OCI-M2 (cell line): ENCODE results near the gene SLC26A9.

Source experiments
- DNase-seq: peaks from one replicate; lab custom pipeline; 2025; ENCODE audit not compliant: unreplicated experiment; lab: John Stamatoyannopoulos, UW

Gene SLC26A9

DNA sequence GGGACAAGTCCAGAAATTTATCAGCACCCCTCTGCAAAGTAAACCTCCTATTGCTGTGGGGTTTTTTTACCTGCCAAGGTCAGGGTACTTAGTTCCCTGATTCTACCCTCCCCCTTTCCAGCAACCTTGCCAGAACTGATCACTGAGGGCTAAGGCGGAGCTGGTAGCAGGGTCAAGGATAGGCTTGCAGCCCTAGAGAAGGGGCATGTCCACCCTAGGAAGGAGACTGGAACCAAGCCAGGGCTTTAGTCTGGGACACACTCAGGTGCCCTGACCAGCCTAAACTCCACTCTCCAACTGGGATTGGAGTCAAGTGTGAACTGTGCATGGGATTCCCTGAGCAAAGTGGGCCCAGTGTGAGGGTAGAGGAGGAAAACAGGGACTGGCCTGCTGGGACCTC lies 6.5 kb upstream of the SLC26A9 start:
- DNase-seq, result no peak

DNA sequence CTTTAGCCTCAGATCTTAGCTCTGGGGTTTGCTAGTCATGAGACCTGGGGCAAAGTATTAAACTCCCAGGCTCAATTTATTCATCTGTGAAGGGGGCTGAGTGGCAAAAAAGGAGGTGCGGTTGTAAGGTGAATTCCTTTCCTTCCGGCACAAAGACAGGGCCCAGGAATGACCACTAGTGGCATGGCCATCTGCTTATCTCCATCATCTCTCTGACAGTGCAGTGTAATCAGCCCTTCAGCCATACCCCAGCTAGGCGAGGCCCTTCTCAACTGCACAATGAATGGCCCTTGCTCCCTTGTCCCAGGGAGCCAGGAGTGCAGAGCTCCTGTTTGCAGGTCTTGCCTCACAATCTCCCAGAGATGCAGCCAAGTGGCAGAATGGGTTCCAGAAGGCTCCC lies 5.6 kb upstream of the SLC26A9 start:
- DNase-seq, result no peak

DNA sequence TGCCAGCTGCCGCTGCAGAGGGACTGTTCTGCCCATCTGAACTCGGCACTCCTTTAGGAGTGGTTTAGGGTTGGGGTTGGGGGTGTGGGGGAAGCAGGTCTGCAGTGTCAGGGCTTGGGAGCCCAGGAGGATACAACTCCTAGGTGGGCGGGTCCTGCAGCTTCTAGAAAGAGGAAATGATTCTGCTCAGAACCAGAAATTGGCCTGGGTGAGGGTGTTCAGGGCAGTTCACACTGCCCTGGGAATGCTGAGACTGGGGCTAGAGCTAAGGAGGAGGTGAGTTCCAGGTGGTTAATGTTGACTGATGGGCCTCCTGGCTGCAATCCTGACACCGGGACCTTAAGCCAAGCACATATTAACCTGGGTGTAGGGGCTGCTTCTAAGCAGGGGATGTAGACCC lies 4.8 kb upstream of the SLC26A9 start:
- DNase-seq, result no peak

DNA sequence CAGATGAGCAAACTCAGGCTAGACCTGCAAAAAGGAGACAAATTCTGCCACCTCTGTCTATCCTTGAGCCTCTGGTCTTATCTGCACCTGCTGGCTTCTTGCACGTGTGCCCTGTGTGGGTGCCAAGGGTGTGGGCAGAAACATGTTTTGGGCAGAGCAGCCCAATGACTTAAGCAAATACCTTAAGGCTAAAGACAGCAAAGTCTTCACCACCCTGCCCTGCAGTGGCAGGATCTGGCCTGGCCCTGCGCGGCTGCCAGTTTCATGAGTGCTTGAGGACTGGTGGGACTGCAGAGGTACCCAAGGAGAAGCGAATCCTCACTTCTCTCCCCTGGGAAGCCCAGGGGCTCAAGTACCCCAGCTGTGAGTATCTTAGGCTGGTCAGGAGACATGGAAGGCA lies 3.8 kb upstream of the SLC26A9 start:
- DNase-seq, result no peak

DNA sequence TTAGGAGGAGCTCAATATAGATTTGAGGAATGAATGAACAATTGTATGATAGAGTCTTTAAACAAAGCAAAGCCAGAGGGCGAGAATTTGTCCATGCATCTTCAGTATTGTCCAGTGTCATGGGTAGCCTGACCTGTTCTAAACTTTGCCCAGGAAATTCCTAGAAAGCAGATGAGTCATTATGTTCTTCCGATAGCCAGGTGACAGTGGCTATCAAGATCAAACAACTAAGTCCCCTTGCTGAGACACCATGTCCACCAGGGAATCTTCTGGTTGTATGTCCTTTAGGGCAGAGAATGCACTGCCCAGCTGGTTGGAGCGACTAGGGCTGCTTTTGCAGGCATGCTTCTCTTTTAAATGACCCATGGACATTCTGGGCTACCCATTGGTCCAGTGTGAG lies 1.8 kb upstream of the SLC26A9 start:
- no peak for DNase-seq

DNA sequence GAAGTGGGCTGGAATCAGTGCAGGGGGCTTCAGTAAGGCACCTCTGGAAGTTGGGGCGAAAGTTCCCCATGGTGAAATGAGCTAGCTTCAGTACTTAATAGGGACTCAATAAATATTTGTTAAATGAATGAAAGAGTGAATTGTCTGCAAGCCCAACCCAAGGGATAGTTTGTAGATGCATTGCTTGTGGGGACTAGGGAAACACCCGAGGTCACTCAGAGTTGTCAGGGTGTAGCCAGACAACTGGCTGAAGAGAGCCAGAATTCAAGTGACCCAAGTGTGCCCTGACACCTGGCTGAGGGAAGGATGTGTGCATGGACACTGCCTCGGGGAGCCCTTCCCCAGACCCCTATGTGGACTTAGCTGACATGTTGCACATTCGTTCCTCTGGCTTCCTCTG lies 1.3 kb upstream of the SLC26A9 start:
- no peak for DNase-seq

DNA sequence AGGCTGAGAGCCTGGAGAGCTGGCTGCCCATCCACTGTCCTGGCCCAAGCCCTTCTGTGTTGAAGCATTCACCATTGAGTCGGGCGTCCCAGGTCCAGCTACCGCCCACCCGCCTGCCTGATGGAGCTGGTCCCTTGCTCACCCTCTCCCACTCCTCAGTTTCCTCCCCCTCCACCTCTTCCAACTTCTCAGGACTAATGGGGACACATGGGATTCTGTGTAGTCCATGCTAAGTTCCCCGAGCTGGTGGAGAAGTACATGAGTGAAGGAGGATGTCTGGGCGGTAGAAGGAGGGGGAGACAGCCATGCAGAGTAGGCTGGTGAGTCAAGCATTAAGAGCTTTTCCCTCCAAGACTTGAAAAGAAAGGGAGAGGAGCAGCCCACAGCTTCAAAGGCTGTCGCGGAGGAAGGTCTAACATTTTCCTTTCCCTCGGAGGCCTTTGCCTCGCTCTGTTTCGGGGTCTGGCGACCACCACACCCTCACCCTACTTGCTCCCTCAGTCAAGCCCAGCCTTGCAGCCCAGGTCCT lies 561 bp downstream of the SLC26A9 start:
- no peak for DNase-seq

DNA sequence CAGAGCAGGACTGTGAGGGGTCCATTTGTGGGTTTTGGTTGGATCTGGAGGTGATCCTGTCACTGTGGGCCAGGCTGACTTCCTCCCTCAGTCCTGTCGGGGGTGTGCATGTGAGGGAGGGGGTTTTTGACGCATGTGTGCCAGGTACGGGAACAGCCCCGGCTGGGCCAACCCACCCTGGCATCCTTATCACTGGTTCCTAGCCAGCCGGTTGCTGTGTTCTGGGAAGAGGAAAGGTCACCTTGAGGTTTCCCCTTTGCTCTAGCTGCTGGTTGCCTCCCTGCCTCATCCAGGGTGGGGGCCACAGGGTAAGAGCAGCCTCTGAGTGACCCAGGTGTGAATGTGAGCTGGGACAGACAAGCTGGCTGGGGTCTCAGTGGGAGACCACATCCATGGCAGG lies 2.5 kb downstream of the SLC26A9 start:
- DNase-seq, result no peak

DNA sequence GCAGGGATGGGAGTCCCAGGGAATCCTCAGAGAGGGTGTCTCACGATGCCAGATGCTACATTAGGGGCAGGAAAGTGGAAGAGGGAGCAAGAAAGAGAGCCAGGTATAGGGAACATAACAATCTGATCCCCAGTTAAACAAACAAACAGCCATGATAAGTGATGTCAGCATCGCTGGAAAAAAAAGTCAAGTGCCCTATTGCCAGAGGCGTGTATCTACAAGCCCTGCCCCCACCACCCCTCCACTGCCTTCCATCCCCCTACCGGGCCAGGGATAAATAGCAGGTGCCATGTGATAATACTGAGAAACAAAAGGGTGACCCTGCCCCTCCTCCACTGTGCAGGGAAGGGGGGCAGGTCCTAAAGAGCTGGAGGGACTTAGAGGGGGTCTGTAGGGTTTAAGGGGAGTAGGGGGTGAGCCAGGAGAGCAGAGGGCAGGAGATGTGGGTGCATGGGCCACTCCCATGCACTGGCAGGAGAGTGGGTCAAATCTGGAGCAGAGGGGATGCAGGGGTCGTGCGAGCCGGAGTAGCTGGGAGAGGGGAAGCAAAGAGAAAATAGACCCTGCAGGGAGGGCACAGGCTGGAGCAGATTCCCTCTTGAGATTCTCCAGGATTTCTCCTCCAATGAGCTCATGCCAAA lies 3.4 kb downstream of the SLC26A9 start:
- DNase-seq, result no peak

DNA sequence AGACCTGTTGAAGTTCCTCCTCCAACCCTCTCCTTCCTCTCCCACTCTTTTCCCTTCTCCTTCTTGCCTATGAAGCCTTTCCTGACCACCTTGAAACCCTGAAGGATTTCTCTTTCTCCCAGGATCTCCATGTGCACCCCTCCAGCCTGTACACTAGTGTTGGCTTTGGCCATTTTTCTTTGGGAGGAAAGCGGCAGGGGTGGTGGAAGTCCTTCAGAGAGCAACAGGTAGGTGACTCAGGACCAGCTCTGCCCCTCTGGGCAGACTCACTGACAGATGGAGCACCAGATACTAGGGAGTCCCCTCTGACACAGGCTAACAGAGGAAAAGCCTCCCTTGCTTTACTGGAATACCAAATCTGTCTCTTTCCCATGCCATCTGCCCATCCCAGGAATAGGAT lies 4.6 kb downstream of the SLC26A9 start:
- DNase-seq, result no peak

DNA sequence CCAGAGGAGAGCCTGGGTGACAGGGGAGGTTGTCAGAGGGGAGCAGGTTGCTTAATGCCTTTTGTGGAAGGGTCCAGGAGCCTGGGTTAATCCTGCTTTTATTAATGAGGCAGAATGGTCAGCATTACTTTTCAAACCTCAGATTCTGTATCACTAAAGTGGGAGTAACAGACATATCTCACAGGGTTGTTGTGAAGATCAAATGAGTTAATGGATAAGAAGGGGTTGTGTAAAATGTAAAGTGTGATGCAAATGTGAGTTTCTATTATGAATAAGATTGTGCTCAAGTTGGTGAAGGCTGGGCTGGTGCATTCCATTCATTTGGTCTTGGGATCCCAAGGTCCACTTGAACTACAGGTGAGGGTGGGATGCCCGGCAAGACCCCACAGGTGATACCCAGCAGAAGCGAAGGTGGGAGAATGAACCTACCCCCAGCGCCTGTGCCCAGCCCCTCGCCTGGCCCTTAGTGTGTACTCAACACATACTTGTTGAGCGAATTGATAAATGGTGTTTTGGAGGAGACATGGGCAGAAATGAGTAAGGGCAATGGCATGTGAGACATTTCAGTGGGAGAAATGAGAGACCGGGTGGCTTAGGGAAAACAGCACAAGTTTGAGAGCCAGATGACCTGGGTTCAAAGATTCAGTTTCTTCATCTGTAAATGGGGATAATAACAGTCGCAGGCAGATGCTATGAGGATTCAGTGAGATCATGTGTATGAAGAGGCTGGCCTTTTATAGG lies 6.2 kb downstream of the SLC26A9 start:
- DNase-seq, result no peak

DNA sequence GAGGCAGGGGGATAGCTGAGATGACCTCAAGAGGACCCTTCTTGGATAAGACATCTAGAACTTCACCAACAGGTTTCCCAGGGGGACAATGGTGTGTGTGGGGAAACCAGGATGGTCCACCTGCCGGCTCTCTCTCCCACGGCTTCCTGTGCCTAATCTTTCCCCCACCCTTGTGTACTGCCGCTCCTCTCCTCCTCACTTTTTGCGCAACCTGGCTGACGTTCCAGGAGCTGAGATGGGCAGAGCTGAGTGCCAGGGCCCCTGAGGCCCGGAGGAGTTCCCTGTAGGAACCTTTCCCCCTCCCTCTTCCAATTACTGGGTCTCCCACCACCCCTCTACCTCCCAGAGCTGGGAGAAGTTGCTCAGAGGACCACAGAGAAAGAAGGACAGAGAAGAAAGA lies 6.9 kb downstream of the SLC26A9 start:
- no peak for DNase-seq

DNA sequence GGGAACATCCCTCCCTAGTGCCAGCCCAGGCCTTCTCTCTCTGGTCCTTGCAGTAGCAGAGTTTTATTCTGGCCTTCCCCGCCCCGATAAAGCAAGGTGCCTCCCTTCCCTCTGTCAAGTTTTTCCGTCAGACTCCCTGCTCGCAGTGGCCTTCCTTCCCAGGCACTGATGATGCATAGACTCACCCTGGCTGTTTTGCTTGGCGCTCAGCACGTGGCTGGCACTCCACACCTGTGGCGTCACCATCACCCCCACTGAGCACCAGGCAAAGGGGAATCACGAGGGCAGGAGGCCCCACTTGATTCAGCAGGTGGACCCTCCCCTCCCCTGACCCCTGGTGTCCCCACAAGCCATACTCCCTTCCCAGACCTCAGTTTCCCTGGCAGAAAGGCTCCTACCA lies 7.4 kb downstream of the SLC26A9 start:
- DNase-seq, result no peak

DNA sequence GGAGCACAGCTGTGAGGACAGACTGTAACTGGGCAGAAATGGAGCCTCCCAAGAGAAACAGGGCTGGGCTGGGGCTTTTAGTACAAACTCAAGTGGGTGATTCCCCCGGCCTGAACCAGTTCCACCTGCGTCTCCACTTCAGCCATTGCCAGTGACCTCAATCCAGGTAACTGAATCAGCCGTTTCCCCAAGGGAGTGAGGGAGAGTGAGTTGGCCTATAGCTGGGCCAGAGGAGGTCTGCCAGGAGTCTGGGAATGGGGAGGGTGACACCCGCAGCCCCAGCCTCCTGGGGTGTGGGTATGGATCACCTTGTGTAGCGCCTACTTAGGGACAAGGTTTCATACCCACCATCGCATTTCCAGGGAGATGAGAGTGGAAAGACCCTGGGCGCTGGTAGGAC lies 8.5 kb downstream of the SLC26A9 start:
- DNase-seq, result no peak

DNA sequence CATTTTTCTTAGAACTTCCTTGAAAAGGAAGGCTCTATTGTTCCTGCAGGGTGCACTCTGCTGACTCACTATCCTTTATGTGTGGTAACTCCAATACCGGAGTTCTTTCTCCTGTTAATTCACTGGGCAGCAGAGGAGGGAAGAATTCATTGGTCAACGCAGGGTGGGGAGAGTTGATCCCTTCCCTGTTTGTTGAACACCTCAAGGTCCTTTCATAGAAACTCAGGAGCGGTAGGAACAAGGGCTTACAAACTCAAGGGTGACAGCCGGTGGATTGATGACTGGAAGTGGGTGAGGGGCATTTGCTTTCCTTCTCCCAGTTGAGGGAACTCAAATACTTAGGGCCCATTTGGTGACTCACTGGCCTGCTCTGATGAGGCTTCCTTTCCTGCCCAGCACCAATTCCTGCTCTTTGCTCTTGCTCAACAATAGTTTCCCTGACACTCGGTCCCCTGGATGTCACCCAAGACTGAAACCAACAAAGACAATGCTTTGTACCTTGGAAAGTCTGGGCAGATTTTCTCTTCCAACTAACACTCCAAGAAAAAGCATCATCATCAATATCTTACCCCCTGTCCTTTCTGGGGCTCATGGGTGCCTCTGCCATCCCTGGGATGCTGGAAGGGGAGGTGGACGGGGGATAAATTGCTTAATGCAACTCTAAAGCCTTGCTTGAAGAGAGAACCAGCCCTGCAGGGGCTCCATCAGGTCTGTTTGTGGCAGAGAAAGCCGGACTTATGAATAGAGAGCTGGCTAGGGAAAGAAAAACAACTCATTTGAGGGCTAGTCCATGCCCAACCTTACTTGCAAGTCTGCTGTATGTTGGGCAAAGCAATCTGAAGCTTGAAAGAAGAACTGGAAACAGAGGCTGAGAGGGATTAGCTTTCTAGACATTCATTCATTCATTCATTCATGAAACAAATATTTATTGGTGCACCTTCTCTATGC lies 9.3 kb downstream of the SLC26A9 start:
- no peak for DNase-seq

DNA sequence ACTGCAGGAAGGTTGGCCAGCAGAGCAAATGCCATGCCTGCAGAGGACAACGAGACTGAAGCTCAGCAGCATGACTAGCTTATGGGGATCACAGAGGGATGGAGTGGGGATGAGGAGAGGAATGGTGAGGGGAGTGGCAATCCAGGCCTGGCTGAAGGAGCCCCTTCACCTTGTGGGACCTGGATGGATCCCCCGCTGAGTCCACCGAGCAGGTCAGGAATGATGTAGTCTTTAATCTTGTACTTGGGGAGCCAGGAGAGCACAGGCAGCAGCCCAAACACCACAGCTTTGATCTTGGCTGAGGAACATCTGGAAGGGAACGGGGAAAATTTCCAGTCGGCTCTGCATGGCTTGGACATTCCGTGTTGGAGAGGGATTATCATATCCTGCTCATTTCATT lies 10.5 kb downstream of the SLC26A9 start:
- no peak for DNase-seq

DNA sequence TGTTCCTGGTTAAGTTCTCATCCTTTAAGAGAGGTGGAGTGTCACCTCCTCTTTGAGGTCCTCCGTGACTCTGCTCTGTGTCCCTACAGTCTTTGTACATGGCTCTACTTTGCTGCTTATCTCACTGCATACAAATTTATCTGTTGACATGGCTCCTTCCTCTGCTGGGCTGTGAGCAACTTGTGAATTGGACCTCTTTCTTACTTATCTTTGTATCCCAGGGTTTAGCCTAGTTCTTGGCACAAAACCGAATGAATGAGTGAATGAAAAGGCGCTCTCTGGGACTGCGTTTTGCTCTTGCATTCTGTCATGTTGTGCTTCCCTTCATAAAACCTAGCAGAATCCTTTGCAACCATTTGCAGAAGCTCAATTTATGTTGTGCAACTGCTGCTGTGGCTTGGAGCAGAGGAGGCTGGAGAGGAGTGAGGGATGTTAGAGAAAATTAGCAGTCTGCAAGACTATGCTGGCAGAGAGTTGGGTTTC lies 12.4 kb downstream of the SLC26A9 start:
- no peak for DNase-seq

DNA sequence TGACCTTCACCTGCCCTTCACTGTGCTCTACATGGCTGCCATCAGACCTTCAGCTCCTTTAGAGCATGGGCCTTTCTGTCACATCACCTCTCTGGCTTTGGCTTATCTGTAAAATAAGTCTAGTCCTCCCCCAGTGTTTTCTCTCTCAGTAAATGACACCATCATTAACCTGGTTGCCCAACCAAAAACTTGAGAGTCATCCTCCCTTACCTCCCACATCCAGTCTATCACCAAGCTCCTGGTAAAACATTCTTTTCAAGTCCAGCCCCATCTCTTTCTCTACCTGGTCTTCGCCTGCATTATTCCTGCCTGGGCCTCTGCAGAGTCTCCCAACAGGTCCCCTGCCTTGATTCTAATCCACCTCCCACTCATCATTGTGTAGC lies 13.1 kb downstream of the SLC26A9 start:
- DNase-seq, result no peak

DNA sequence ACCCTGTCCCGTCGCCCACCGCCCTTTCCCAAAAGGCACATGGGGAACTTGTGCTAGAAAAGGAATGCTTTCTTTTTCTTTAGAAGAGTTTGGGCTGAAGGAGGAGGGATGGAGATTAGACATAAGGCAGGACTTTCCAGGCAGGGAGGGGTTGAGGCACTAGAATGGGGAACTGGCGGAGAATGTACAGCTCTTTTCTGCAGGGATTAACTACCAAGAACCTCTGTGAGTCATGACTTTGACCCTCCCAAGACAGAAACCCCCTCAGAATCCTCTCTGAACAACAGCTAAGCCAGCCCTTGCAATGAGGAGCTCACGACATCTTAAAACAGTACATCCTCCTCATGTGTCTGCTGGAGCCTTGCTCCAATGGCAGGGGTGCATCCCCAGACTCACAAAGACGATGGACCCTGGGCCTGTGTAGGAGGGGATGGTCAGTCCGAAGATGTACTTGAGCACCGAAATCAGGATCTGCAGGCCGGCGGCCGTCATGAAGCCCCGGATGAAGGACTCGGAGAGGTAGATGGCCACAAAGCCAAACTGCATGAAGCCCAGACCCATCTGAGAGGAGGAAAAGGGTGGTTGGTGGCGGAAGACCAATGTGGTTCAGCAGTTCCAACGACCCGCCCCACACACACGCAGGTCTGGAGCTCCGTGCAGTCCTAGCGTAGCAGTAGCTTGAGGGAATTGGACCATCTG lies 13.6 kb downstream of the SLC26A9 start:
- DNase-seq, result no peak

DNA sequence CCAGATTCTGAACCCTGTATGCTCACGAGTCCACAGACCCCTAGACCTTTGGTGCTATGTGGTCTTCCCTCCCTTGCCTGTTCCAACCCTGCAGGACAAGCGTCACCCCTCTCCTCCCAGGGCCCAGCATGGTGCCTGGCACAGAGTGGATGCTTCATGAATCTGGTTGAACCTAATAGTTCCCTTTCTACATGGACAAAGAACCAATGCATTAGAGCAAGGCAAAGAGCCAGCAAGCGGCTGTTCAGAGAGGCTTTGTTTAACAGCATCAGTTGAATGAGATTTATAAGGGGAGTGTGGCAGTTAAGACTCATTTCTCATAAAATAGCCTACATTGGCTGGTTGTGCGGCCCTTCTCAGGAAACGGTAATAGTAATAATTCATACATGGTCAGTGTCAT lies 14.9 kb downstream of the SLC26A9 start:
- no peak for DNase-seq

DNA sequence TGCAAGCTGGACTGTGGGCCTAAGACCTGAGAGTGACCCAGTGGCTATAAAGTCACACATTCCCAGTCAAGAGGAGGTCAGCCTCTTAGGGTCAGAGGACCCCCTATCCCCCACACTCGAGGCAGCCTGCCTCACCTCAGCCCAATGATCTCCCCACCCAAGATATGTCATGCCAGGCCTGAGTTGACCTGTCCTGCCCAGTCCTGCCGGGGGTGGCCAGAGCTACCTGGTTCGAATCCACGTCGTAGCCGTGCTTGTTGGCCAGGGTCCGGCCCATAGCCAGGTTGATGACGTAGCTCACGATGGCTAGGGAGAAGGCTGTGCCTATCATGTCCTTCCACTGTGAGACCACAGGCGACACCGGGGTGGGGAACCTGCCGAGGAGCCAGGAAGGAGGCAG lies 15.6 kb downstream of the SLC26A9 start:
- no peak for DNase-seq
